Measurements from ENCODE around the gene IDH3B.

DNA sequence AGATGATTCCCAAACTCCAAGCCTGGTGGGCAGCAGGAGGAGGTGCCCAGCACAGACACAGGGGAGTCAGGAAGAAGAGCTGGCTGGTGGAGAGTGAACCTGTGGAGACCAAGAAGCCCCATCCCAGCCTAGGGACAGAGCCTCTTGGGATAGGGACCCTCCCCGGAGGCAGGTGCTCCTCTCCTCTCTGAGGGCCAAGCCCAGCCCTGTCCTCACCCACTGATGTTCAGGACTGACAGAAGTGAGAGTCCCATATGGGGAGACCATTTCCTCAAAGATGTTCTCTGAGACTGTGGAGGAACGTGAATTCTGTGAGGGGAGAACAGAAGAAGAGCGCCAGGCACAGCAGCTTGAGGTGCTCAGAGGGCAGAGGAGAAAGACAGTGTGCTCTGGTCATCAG, 26.2 kb upstream of the IDH3B start:
- TF ChIP-seq POLR2A (IDR thresholded peaks at IDR 0.05; ENCODE audit: extremely low read depth, insufficient read length), result no peak
- no peak for TF ChIP-seq CTCF (IDR thresholded peaks at IDR 0.05; ENCODE audit: low read depth, low read length)
- TF ChIP-seq, protein P1, sequence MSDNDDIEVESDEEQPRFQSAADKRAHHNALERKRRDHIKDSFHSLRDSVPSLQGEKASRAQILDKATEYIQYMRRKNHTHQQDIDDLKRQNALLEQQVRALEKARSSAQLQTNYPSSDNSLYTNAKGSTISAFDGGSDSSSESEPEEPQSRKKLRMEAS (IDR thresholded peaks at IDR 0.05; ENCODE audit: low read depth, low read length), result no peak
